ENCODE results near the gene SLC26A8.

- TF ChIP-seq TAF1 (CRISPR knock-in tag; IDR thresholded peaks at IDR 0.05) (no peak), ZNF556 (CRISPR knock-in tag; IDR thresholded peaks at IDR 0.05; ENCODE audit: borderline replicate concordance) (no peak), TARDBP (CRISPR knock-in tag; IDR thresholded peaks at IDR 0.05) (no peak), PAWR (CRISPR knock-in tag; IDR thresholded peaks at IDR 0.05; ENCODE audit: borderline replicate concordance) (no peak), JUN (CRISPR knock-in tag; IDR thresholded peaks at IDR 0.05) (no peak), PATZ1 (CRISPR knock-in tag; IDR thresholded peaks at IDR 0.05) (no peak), ZNF530 (CRISPR knock-in tag; IDR thresholded peaks at IDR 0.05; ENCODE audit: low read depth) (no peak), EZH2 (conservative IDR thresholded peaks at IDR 0.05; ENCODE audit: low read depth, low read length) (no peak), REST (IDR thresholded peaks at IDR 0.05; ENCODE audit: borderline replicate concordance in 1 of 2, low read depth in 1 of 2, low read length in 2 of 2) (no peak), ZNF333 (CRISPR knock-in tag; IDR thresholded peaks at IDR 0.05; ENCODE audit: borderline replicate concordance) (no peak), NFRKB (IDR thresholded peaks at IDR 0.05) (no peak), E2F1 (CRISPR knock-in tag; IDR thresholded peaks at IDR 0.05) (no peak)
Observed at GRCh38 chr6:35905841-35906498, 118.5 kb downstream of the SLC26A8 start.
